ENCODE measurements around the gene DOLPP1.

DNA sequence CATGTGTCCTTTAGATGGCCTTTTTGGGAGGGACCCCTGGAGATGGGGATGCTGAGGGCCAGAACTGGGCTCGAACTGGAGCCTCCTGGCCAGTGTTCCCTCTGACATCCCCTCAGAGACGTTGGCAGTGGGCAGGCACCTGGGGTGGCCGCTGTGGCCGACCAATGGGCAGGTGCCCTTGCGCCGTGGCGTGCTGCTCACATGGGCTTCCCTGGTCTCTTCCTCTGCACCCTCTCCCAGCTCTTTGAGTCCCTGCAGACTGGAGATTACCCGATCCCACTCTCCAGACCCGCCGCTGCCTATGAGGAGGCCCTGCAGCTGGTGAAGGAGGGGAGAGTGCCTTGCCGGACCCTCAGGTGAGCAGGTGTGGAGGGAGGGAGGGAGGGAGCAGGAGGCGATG, 19.9 kb upstream of the DOLPP1 start:
- TF ChIP-seq CTCF (IDR thresholded peaks at IDR 0.05; ENCODE audit: poor library complexity, severe bottlenecking) (no peak), RAD21 (conservative IDR thresholded peaks at IDR 0.05) (no peak)
